ENCODE measurements around the gene USP36. TPM values are rescaled to one million over a fixed set of nuclear protein-coding genes. Genes with fewer than 3 reads are reported as not detected.

USP36 gene
- total RNA-seq, 1 donor: 30.8 TPM

DNA sequence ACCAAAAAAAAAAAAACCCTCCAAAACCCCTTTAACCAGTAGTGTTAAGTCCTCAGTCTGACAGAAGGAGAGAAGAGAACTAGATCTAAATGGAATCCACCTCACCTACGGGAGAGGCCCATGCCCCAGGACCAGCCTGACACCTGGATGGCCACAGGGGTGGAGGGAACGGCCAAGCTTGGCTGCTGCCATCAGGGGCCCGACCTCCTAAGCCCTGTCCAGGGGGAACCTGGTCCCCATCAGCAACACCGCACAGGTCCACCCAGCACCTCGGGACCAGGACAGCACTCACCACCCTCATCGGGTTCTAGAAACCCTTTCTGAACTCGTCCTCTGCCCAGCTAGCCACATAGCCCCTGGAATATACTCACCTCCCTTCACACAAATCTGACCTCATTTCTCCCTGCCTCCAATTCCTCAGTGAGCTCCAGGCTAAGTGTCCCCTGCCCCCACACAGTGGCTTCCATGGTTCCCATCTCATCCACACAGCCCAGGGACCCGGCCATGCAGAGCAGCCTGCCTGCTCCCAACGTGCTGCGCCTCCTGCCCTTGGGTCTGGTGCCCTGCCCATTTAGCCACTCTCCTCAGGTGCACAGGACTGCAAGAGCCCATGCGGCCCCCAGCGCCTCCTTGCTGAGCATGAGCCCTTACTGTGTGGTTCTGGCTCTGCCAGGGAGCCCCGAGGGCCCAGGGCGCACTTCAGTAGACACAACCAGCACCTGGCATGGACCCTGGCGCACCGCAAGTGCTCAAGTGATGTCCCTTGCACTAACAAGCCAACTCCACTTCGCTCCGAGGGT lies 40.3 kb downstream of the USP36 start:
- H3K9me3 ChIP-seq (ENCODE audit: low read depth, low read length): no peaks in the 10 kb centered on the region
- H3K79me2 ChIP-seq (ENCODE audit: insufficient read depth, low read length): peaks cover 49% of the 10 kb centered on the region
- no peak overlapping the region for H3K4me3 ChIP-seq (ENCODE audit: insufficient read depth, low read length)
- peaks cover 30% of the 10 kb centered on the region for H4K20me1 ChIP-seq (ENCODE audit: insufficient read depth, low read length)
- H3K4me2 ChIP-seq (ENCODE audit: insufficient read depth, low read length): no peak overlapping the region
- no peaks in the 10 kb centered on the region for H3K4me1 ChIP-seq (ENCODE audit: insufficient read depth, low read length)
- no peak overlapping the region for H3K27ac ChIP-seq (ENCODE audit: low read depth, low read length)
- H3K27me3 ChIP-seq (ENCODE audit: insufficient read depth, low read length): no peaks in the 10 kb centered on the region
- DNase-seq (ENCODE audit: insufficient read length, low spot score, missing footprints): peak; percentile 67
- TF ChIP-seq, protein P1, sequence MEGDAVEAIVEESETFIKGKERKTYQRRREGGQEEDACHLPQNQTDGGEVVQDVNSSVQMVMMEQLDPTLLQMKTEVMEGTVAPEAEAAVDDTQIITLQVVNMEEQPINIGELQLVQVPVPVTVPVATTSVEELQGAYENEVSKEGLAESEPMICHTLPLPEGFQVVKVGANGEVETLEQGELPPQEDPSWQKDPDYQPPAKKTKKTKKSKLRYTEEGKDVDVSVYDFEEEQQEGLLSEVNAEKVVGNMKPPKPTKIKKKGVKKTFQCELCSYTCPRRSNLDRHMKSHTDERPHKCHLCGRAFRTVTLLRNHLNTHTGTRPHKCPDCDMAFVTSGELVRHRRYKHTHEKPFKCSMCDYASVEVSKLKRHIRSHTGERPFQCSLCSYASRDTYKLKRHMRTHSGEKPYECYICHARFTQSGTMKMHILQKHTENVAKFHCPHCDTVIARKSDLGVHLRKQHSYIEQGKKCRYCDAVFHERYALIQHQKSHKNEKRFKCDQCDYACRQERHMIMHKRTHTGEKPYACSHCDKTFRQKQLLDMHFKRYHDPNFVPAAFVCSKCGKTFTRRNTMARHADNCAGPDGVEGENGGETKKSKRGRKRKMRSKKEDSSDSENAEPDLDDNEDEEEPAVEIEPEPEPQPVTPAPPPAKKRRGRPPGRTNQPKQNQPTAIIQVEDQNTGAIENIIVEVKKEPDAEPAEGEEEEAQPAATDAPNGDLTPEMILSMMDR (IDR thresholded peaks at IDR 0.05; ENCODE audit: extremely low read depth, low read depth, low read length): no peak
- H2AFZ ChIP-seq (ENCODE audit: low read length): no peak overlapping the region
- peaks cover 73% of the 10 kb centered on the region for H3K36me3 ChIP-seq (ENCODE audit: insufficient read depth, low read length)

- Histone ChIP-seq H3K4me2 (ENCODE audit: insufficient read depth, low read length) (no peak overlapping the region), H3K79me2 (ENCODE audit: insufficient read depth, low read length) (peaks cover 41% of the 10 kb centered on the region), H3K4me3 (ENCODE audit: insufficient read depth, low read length) (no peak overlapping the region), H2AFZ (ENCODE audit: low read length) (no peak overlapping the region), H4K20me1 (ENCODE audit: insufficient read depth, low read length) (peaks cover 30% of the 10 kb centered on the region), H3K27me3 (ENCODE audit: insufficient read depth, low read length) (no peaks in the 10 kb centered on the region), H3K27ac (ENCODE audit: low read depth, low read length) (no peak overlapping the region), H3K9me3 (ENCODE audit: low read depth, low read length) (no peaks in the 10 kb centered on the region), H3K4me1 (ENCODE audit: insufficient read depth, low read length) (no peaks in the 10 kb centered on the region), H3K36me3 (ENCODE audit: insufficient read depth, low read length) (peaks cover 70% of the 10 kb centered on the region)
- DNase-seq (ENCODE audit: insufficient read length, low spot score, missing footprints): peak; percentile 94
- TF ChIP-seq, protein P1 (IDR thresholded peaks at IDR 0.05; ENCODE audit: extremely low read depth, low read depth, low read length): peak; percentile 49
Observed at GRCh38 chr17:78798695-78799559, 41.7 kb downstream of the USP36 start.

- Histone ChIP-seq H3K27me3 (ENCODE audit: insufficient read depth, low read length) (no peaks in the 10 kb centered on the region), H3K4me2 (ENCODE audit: insufficient read depth, low read length) (no peak overlapping the region), H2AFZ (ENCODE audit: low read length) (no peak overlapping the region), H3K27ac (ENCODE audit: low read depth, low read length) (no peak overlapping the region), H3K4me3 (ENCODE audit: insufficient read depth, low read length) (no peak overlapping the region), H3K79me2 (ENCODE audit: insufficient read depth, low read length) (peaks cover 35% of the 10 kb centered on the region), H3K9me3 (ENCODE audit: low read depth, low read length) (no peaks in the 10 kb centered on the region), H3K36me3 (ENCODE audit: insufficient read depth, low read length) (peaks cover 64% of the 10 kb centered on the region), H4K20me1 (ENCODE audit: insufficient read depth, low read length) (peaks cover 28% of the 10 kb centered on the region), H3K4me1 (ENCODE audit: insufficient read depth, low read length) (no peaks in the 10 kb centered on the region)
- TF ChIP-seq, protein P1 (IDR thresholded peaks at IDR 0.05; ENCODE audit: extremely low read depth, low read depth, low read length): no peak
- DNase-seq (ENCODE audit: insufficient read length, low spot score, missing footprints): peak; percentile 64
Observed at GRCh38 chr17:78797691-78798585, 42.7 kb downstream of the USP36 start.
